Measurements from ENCODE around the gene ARHGAP18.

- TF ChIP-seq, protein P1, sequence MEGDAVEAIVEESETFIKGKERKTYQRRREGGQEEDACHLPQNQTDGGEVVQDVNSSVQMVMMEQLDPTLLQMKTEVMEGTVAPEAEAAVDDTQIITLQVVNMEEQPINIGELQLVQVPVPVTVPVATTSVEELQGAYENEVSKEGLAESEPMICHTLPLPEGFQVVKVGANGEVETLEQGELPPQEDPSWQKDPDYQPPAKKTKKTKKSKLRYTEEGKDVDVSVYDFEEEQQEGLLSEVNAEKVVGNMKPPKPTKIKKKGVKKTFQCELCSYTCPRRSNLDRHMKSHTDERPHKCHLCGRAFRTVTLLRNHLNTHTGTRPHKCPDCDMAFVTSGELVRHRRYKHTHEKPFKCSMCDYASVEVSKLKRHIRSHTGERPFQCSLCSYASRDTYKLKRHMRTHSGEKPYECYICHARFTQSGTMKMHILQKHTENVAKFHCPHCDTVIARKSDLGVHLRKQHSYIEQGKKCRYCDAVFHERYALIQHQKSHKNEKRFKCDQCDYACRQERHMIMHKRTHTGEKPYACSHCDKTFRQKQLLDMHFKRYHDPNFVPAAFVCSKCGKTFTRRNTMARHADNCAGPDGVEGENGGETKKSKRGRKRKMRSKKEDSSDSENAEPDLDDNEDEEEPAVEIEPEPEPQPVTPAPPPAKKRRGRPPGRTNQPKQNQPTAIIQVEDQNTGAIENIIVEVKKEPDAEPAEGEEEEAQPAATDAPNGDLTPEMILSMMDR (IDR thresholded peaks at IDR 0.05), result no peak
- TF ChIP-seq POLR2A (IDR thresholded peaks at IDR 0.05), result no peak
Observed at GRCh38 chr6:129710450-129711270, 683 bp upstream of the ARHGAP18 start.
